PC-9 (cell line): ENCODE measurements around the gene SIPA1L3. TPM values are rescaled to one million over a fixed set of nuclear protein-coding genes. Genes with fewer than 3 reads are reported as not detected.

Source experiments
- BruUV-seq: library from RNA; stranded (reverse); fragments of 400-500 nt; replicated peaks from 2 replicates; lab custom pipeline; 2021; lab: Mats Ljungman, UMichigan
- CTCF ChIA-PET: fragments of 300-600 bp; sonication (Branson Sonifier 250); formaldehyde crosslinking; loops from one replicate; lab custom pipeline; 2022; ENCODE audit warnings: antibody characterized with exemption; lab: Charles Lee
- POLR2A ChIA-PET: fragments of 300-600 bp; sonication (Branson Sonifier 250); formaldehyde crosslinking; loops from one replicate; lab custom pipeline; 2022; ENCODE audit warnings: antibody characterized with exemption; ENCODE audit not compliant: unreplicated experiment; lab: Charles Lee
- DNase-seq, 2 experiments: peaks; one replicate each; pipeline versions ENCODE4 v3.0.0 to v3.0.0-alpha.2; 2015 to 2022; ENCODE audit warnings: mixed read lengths in 1 of 2
- H2AFZ ChIP-seq: fragments of 200-600 bp; sonication (generic); 2 replicates; pipeline ENCODE4 v1.8.1; 2017; ENCODE audit warnings: antibody characterized with exemption
- H3F3A ChIP-seq: fragments of 200-600 bp; sonication (generic); 2 replicates; pipeline ENCODE4 v1.8.1; 2017; ENCODE audit warnings: antibody characterized with exemption, mild to moderate bottlenecking, low read depth; ENCODE audit not compliant: insufficient read depth
- H3K27ac ChIP-seq: fragments of 200-600 bp; sonication (generic); 2 replicates; pipeline ENCODE4 v1.6.1; 2016; ENCODE audit warnings: mixed run types
- H3K27me3 ChIP-seq: fragments of 200-600 bp; sonication (generic); 2 replicates; pipeline ENCODE4 v1.6.1; 2016; ENCODE audit warnings: low read depth, mixed run types; ENCODE audit not compliant: insufficient read depth
- H3K36me3 ChIP-seq: fragments of 200-600 bp; sonication (generic); 2 replicates; pipeline ENCODE4 v1.6.1; 2016; ENCODE audit warnings: low read depth, mixed run types
- H3K4me1 ChIP-seq: fragments of 200-600 bp; sonication (generic); replicated peaks from 2 replicates; pipeline ENCODE4 v1.6.1; 2016; ENCODE audit warnings: mixed run types; ENCODE audit not compliant: insufficient read depth
- H3K4me2 ChIP-seq: fragments of 200-600 bp; sonication (generic); 2 replicates; pipeline ENCODE4 v1.6.1; 2017; ENCODE audit warnings: mixed run types
- H3K4me3 ChIP-seq: fragments of 200-600 bp; sonication (generic); 2 replicates; pipeline ENCODE4 v1.6.1; 2016; ENCODE audit warnings: mixed run types
- H3K79me2 ChIP-seq: fragments of 200-600 bp; sonication (generic); 2 replicates; pipeline ENCODE4 v1.6.1; 2017; ENCODE audit warnings: low read depth, mixed run types
- H3K9me2 ChIP-seq: fragments of 200-600 bp; sonication (generic); 2 replicates; pipeline ENCODE4 v1.8.1; 2017; ENCODE audit warnings: mild to moderate bottlenecking; ENCODE audit not compliant: insufficient read depth
- H3K9me3 ChIP-seq: fragments of 200-600 bp; sonication (generic); 2 replicates; pipeline ENCODE4 v1.8.1; 2016; ENCODE audit warnings: low read depth; ENCODE audit not compliant: insufficient read depth
- H4K20me1 ChIP-seq: fragments of 200-600 bp; sonication (generic); 2 replicates; pipeline ENCODE4 v1.8.1; 2017; ENCODE audit not compliant: insufficient read depth
- CTCF ChIP-seq: fragments of 200-600 bp; sonication (generic); conservative IDR thresholded peaks from 2 replicates; pipeline ENCODE4 v1.6.1; 2017; ENCODE audit warnings: mixed run types, antibody characterized with exemption, mild to moderate bottlenecking, moderate library complexity
- EZH2 ChIP-seq: fragments of 200-600 bp; sonication (generic); IDR thresholded peaks from 2 replicates; pipeline ENCODE4 v1.8.0; 2017; ENCODE audit warnings: antibody characterized with exemption, low read depth
- intact Hi-C: fragments of 100-400 bp; cut with micrococcal nuclease; formaldehyde crosslinking; loops from one replicate; pipeline ENCODE4 v1.10.0; 2022; ENCODE audit not compliant: unreplicated experiment
- total RNA-seq: library from RNA; stranded (reverse); gene quantifications from 2 replicates; pipeline ENCODE4 v1.2.3, GENCODE V29; 2021

Gene SIPA1L3
- total RNA-seq, 1 experiment from 2014 or later, result 55.2 TPM

- Histone ChIP-seq H3K36me3 (no peaks in the 10 kb centered on the region), H4K20me1 (no peaks in the 10 kb centered on the region), H3K4me3 (no peak overlapping the region), H3K27me3 (no peaks in the 10 kb centered on the region), H3F3A (no peaks in the 10 kb centered on the region), H3K27ac (no peak overlapping the region), H3K79me2 (no peaks in the 10 kb centered on the region), H2AFZ (no peak overlapping the region), H3K4me1 (no peaks in the 10 kb centered on the region), H3K9me2 (no peaks in the 10 kb centered on the region), H3K9me3 (no peaks in the 10 kb centered on the region), H3K4me2 (no peak overlapping the region)
- ChIA-PET POLR2A (no interaction called here), CTCF (no interaction called here)
- no peak for DNase-seq
- BruUV-seq, result no TSS peak
- intact Hi-C loops, result no loop called here
- TF ChIP-seq EZH2, result no peak
- TF ChIP-seq CTCF, result no peak
These were observed 248.4 kb downstream of the SIPA1L3 start for GRCh38 chr19:38155453-38155852.

GRCh38 chr19:38158730-38159129, 251.7 kb downstream of the SIPA1L3 start:
- ChIA-PET POLR2A (no interaction called here), CTCF (no interaction called here)
- H3K27ac ChIP-seq, result no peak overlapping the region
- no peak for DNase-seq
- no peaks in the 10 kb centered on the region for H3K9me3 ChIP-seq
- H3K9me2 ChIP-seq, result no peaks in the 10 kb centered on the region
- intact Hi-C loops, result no loop called here
- H4K20me1 ChIP-seq, result no peaks in the 10 kb centered on the region
- H3K36me3 ChIP-seq, result peaks cover 10% of the 10 kb centered on the region
- no peaks in the 10 kb centered on the region for H3K4me1 ChIP-seq
- no peak overlapping the region for H3K4me3 ChIP-seq
- no peaks in the 10 kb centered on the region for H3K79me2 ChIP-seq
- H2AFZ ChIP-seq, result no peak overlapping the region
- no peak overlapping the region for H3K4me2 ChIP-seq
- BruUV-seq, result no TSS peak
- H3F3A ChIP-seq, result no peaks in the 10 kb centered on the region
- no peaks in the 10 kb centered on the region for H3K27me3 ChIP-seq
- no peak for TF ChIP-seq CTCF
- TF ChIP-seq EZH2, result no peak

- no TSS peak for BruUV-seq
- no peaks in the 10 kb centered on the region for H3K79me2 ChIP-seq
- no peaks in the 10 kb centered on the region for H4K20me1 ChIP-seq
- no peak overlapping the region for H3K4me3 ChIP-seq
- ChIA-PET POLR2A (no interaction called here), CTCF (no interaction called here)
- no peak overlapping the region for H3K27ac ChIP-seq
- no peaks in the 10 kb centered on the region for H3K4me1 ChIP-seq
- no peaks in the 10 kb centered on the region for H3K9me3 ChIP-seq
- no peak overlapping the region for H2AFZ ChIP-seq
- intact Hi-C loops, result no loop called here
- peaks cover 10% of the 10 kb centered on the region for H3K36me3 ChIP-seq
- H3K27me3 ChIP-seq, result no peaks in the 10 kb centered on the region
- H3K4me2 ChIP-seq, result no peak overlapping the region
- H3K9me2 ChIP-seq, result no peaks in the 10 kb centered on the region
- no peak for DNase-seq
- no peaks in the 10 kb centered on the region for H3F3A ChIP-seq
- TF ChIP-seq CTCF, result no peak
- TF ChIP-seq EZH2, result no peak
These were observed 255.1 kb downstream of the SIPA1L3 start for GRCh38 chr19:38162094-38162493.
